SK-N-DZ (cell line): ENCODE data around the gene TMEM214.
A peak's percentile ranks its signal among the peaks of the same experiment; 100 is the strongest.

Experiments
- DNase-seq: peaks from one replicate; pipeline ENCODE4 v3.0.0-alpha.2; 2015; ENCODE audit warnings: low spot score

The TMEM214 gene

GRCh38 chr2:27083410-27084296 is 50.9 kb downstream of the TMEM214 start:
- no peak for DNase-seq

- no peak for DNase-seq
Observed at GRCh38 chr2:27084297-27085061, 51.7 kb downstream of the TMEM214 start.

- no peak for DNase-seq
Observed at GRCh38 chr2:27085062-27085672, 52.4 kb downstream of the TMEM214 start.

GRCh38 chr2:27085673-27086089 is 52.9 kb downstream of the TMEM214 start:
- no peak for DNase-seq

GRCh38 chr2:27086090-27086723 is 53.4 kb downstream of the TMEM214 start:
- peak; percentile 88 for DNase-seq

- DNase-seq: peak; percentile 72
Observed at GRCh38 chr2:27086724-27087593, 54.2 kb downstream of the TMEM214 start, which contains the start of gene KHK. Gene KHK, plus strand, starts transcription at chr2:27086772. Its CDS starts 488 bp downstream, at chr2:27087260.

- no peak for DNase-seq
Observed at GRCh38 chr2:27087823-27088410, 55.2 kb downstream of the TMEM214 start.

GRCh38 chr2:27088634-27089033 is 55.9 kb downstream of the TMEM214 start:
- DNase-seq: no peak

- DNase-seq: no peak
Observed at GRCh38 chr2:27089111-27089954, 56.6 kb downstream of the TMEM214 start.
